TTC549 (cell line): ENCODE data around the gene TBCK.
"Not testable (repeated sequence)": the region's sequence is repeated elsewhere in the genome, so short reads cannot be mapped to it uniquely, and the experiment has no call there.

ENCODE experiments used
- FAIRE-seq: peaks from 2 replicates; lab custom pipeline; 2012; peaks lifted over from hg19 to GRCh38; lab: Jason Lieb, UNC

The TBCK gene

DNA sequence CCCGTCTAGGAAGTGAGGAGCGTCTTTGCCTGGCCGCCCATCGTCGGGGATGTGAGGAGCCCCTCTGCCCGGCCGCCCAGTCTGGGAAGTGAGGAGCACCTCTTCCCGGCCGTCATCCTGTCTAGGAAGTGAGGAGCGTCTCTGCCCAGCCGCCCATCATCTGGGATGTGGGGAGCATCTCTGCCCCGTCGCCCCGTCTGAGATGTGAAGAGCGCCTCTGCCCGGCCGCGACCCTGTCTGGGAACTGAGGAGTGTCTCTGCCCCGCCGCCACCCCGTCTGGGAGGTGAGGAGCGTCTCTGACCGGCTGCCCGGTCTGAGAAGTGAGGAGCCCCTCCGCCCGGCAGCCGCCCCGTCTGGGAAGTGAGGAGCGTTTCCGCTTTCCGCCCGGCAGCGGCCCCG is 5.2 kb upstream of the TBCK start:
- not testable (repeated sequence) for FAIRE-seq

GRCh38 chr4:106320235-106320634 is 4.2 kb upstream of the TBCK start:
- no peak for FAIRE-seq

DNA sequence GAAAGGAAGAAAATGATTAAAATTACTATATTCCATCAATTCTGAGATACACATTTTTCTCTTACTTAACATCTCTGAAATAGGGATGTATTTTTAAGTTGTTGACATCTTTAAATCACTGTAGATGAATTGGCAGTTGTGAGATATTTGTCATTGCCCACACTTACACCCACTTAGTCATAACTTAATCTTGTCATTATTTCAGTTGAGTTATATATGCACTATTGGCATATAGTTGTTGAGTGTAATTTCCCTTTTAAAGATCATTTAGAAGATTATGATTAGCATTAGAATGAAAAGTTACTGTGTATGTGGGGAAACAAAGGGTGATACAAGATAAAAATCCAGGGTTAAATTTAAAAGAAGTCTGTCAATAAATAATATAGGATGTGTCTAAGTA is 2.5 kb upstream of the TBCK start:
- FAIRE-seq = no peak

- no peak for FAIRE-seq
These were observed 1.8 kb upstream of the TBCK start for GRCh38 chr4:106317815-106318214.

DNA sequence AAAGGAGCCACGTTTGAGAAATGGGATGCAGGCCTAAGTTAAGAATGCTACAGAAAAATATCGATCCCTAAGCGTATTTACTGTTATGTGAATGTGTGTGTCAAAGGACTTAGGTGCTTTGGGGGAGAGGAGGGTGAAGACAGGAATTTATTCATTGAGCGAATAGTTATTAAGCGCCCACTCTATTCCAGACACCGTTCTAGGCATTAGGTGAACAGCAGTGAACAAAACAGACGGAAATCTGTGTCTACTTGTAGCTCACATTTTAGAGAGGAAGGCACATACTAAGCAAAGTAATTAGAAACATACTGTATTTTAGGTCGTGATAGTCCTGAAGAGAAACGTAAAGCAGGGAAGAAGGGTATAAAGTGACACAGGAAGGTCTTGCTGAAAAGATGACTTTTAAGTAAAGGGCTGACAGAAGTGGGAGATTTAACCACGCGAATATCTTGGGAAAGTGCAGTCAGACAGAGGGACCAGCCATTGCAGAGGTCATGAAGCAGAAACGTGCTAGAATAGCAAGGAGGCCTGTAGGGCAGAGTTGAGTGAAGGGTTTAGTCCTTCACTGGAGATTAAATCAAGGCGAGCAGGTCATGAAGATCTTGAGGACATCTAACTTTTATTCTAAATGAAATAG is 882 bp upstream of the TBCK start:
- no peak for FAIRE-seq

DNA sequence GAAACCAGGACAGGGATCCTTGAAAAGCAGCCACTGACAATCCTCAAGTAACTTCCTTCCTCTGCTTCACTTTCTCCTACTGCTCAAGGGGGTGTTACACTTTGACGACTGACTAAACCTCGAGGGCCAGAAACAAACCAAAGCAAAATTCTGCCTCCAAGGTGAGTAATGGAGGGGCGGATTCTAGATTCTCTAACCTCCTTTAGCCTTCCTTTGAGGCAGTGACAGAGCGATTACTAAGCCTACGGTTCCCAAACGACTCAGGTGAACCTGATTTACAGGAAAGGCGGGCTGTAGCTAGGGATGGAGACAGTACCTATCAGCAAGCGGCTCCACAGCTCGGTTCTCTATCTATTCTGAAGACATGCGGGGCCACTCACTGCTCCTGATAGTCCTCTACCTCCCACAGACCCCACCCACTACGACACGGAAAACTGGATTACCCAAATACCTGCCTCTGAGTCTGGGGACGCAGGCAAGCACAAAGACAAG is 487 bp downstream of the TBCK start:
- FAIRE-seq = no peak

DNA sequence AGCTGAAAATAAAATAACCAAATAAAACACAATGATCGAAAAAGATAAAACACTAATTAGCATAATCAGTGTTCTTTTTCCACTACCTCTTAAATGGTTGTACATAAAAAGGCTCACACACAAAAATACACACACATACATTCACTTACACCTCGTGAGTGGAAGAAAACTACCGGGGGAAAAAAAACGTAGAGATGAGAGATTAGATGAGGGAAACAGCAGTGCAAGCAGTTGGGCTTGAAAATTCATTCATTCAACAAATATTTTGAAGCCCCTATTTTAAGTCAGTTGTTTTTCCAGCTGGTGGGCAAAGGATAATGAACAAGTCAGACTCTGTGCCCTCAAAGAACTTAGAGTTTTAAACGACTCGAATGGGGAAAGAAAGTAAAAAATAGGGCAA is 1.0 kb downstream of the TBCK start:
- no peak for FAIRE-seq

DNA sequence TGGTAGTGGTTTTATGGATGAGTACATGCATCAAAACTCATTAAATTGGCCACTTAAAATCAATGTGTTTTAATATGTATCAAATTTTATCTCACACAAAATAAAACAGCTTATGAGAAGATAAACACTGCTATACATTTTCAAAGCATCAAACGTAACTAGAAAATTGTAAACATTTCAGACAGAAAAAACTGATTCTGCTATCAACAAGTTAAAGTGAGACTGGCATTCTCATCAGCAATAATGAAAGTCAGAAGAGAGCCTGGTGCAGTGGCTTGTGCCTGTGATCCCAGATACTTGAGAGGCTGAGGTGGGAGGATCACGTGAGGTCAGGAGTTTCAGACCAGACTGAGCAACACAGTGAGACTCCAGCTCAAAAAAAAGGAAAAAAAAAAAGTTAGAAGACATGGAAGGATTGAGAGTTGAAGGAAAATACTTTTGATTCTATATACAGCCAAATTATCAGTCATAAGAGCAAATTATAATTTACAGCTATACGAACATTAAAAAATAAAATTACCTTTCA is 2.9 kb downstream of the TBCK start:
- no peak for FAIRE-seq

GRCh38 chr4:106312377-106312776 is 3.6 kb downstream of the TBCK start:
- FAIRE-seq = no peak

- FAIRE-seq = no peak
These were observed 9.4 kb downstream of the TBCK start for GRCh38 chr4:106306561-106306960.

GRCh38 chr4:106305435-106306055 is 10.5 kb downstream of the TBCK start:
- FAIRE-seq = no peak

DNA sequence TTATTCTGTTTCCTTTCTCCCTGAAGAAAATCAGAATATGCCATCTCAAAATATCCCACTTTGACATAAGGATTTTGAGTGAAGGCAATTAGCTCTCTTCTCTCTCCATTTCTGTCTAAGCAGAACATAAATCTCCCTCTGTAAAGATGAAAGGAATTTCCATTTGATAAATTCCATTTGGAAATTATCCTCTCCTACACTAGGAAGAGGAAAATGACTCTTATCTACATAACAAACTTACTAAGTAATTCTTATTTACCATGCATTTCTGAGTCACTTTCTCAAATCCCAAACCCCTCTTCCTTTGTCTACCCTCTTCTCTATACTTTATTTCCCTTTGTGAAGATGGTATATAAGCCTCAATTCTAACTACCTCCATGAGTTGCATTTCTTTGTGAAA is 11.4 kb downstream of the TBCK start:
- FAIRE-seq = no peak

DNA sequence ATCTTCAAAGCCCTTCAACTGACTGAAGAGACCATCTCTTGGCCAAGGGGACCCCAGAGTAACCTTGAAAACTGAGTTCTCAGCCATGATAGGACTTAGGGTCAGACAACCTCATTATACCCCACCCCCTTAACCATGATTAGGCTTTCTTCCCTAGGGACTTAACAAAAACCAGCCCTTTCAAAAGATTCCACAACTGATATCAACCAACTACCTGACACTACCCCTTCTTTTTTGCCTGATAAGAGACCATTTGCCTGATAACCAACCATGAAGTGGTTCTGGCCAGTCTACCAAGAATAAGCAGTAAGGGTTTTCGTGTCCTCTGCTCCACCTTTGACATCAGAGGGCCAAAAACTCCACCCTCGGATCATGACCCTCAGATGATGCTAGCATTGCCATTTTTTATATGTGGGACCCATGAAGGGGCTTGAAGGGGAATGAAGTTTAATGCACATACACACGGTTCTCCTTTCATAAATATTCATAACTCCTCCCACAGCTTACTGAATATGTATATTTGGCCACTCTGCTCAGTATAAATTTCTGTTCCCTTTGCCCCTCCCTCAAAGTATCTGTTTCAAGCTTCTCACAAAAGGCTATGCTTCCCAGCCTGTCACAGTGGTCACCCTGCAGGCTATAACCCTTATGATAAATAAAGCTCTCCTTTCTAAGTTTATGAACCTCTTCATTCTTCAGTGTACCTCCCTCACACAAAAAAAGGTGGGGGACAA is 12.3 kb downstream of the TBCK start:
- FAIRE-seq = no peak

DNA sequence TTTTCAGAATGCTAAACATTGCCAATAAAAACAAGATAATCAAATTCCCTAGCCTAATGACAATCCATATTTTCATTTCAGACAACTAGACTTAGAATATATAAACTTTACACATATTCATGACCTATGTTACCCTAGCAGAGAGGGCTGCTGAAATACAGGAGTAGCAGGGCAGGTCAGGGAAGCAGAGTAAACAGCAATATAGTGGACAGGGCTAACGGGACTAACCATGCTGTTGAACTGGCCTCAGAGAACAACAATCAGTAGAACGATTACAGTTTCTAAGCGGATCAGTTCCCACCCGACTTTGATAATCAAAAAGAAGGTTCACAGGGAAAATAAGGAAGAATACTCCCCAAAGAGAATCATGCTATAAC is 14.0 kb downstream of the TBCK start:
- FAIRE-seq = no peak

DNA sequence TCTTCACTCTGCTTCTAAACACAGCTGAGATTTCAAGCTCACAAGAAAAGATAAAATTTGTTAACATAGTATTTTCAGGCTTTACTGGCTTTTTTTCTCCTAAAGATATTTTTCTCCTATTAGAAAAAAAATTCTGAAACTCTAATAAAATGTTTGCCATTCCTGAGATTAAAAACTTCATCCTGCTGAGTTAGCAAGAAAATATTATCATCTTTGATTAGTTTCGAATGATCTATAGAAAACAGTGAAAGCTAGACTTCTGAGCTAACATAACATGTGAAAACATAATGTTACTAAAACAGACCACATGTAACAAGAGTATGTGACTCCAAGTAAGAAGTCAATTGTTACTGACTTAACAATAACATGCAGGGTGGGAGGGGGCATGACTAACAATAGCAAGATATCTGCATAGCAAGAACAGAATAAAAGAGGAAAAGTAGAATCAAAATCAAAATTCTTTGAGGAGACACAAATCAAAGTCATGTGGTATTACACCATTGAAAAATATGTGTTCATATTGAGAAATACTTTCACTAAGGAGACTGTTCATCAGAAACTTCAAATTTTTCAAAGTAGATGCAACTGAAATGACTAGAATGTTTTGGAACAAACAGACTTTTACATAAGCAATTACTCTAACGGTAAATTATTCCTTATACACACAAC is 14.5 kb downstream of the TBCK start:
- FAIRE-seq = no peak

- no peak for FAIRE-seq
These were observed 16.0 kb downstream of the TBCK start for GRCh38 chr4:106299977-106300376.

- no peak for FAIRE-seq
These were observed 18.6 kb downstream of the TBCK start for GRCh38 chr4:106297245-106298035.

GRCh38 chr4:106294062-106294461 is 21.9 kb downstream of the TBCK start:
- no peak for FAIRE-seq

GRCh38 chr4:106291678-106292077 is 24.3 kb downstream of the TBCK start:
- no peak for FAIRE-seq

GRCh38 chr4:106289737-106290136 is 26.3 kb downstream of the TBCK start:
- no peak for FAIRE-seq

- no peak for FAIRE-seq
These were observed 28.5 kb downstream of the TBCK start for GRCh38 chr4:106287353-106287969.

DNA sequence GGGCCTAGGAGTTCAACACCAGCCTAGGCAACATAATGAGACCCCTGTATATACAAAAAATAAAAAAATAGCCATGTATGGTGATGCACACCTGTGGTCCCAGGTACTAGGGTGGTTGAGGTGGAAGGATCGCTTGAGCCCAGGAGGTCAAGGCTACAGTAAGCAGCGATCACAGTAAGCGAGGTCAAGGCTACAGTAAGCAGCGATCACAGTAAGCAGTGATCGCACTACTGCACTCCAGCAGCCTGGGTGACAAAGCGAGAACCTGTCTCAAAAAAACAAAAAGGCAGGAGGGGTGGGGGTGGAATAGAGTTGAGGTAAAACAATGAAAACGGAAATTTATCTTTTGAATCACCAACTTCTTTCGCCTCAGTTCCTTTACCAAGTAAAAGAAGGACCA is 29.4 kb downstream of the TBCK start:
- FAIRE-seq = no peak
